ENCODE data around the gene SRP19.
"Not testable (repeated sequence)": the region's sequence is repeated elsewhere in the genome, so short reads cannot be mapped to it uniquely, and the experiment has no call there.

SRP19 gene

DNA sequence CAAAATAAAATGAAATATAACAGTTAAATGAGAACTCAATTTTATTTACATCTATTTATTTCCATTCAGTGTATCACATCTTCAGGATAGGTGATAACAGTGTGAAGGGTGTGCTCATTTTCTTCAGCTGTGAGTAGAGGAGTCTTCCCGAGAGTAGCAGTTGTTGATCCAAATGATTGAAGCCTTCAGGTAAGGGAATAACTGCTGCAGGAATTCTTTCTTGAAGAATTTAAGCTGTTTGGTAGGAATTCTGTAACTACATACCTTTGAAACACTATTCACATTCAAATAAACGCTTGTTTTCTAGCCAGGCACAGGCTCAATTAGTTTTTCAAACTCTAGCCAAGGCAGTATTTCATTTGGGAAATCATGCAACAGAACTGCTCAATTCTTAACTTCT, 15.3 kb downstream of the SRP19 start:
- no peak for FAIRE-seq

DNA sequence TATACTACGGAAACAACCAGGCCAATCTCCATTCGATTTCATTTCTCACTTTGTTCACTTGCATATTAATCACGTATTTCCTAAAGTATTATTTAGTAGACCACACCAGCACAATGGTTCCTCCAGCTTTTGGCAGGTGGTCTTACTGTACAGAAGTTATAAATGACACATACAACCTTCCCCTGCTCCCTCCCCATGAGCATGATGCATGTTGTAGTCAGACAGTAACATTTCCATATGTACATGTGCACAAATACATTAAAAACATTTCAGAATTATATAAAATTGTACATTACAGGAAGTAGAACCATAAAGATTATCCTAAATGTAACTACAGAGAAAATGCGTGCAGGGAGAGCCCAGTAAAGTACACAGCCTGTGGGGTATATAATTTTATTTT, 17.0 kb downstream of the SRP19 start:
- FAIRE-seq = no peak

DNA sequence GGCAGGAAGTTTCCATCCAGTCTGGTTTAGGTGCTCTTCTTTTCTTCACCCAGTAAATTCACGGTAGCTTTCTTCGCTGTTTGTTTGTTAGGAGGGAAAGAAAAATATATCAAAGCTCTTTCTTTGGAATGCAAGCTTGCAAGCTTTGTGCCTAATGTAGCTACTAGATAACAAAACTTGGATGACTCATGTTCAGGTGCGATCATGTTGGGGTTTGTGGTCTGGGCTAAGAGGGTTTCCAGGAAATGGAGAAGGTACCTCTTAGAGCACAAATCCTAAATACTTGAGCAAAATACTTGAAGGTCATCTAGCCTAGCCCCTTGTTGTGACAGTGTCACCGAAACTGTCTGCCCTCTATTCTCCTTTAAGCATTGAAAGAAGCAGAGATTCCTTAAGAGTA, 17.7 kb downstream of the SRP19 start:
- FAIRE-seq = no peak

DNA sequence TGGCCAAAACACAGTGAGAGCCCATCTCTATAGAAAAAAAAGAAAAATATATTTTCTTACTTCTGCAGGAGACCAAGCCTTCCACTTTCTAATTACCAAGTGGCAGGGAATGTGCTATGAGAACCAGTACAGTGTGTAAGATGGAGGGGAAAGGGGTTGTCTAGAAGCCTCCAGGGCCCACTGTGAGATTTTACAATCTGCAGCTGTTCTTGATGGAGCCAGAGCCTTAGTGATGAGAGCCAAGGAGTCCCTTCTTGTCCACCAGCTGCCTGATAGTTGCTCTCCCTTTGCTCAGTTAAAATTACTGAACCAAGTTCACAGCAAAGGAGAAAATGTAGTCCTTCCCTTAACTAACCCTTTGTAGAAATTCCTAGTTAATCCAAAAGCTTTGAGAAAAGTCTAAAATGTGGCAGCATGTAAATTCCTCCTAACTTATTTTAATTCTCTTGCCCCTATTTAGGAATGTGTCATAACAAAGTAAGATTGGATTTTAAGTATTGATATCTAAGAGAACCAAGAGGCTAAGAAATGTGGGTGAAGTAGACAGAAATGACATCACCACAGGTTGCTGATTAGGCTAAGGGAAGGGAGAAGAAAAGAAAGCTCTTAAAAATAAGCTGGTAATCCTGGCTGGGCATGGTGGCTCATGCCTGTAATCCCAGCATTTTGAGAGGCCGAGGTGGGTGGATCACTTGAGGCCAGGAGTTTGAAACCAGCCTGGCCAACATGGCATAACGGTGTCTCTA, 19.3 kb downstream of the SRP19 start:
- FAIRE-seq = no peak

DNA sequence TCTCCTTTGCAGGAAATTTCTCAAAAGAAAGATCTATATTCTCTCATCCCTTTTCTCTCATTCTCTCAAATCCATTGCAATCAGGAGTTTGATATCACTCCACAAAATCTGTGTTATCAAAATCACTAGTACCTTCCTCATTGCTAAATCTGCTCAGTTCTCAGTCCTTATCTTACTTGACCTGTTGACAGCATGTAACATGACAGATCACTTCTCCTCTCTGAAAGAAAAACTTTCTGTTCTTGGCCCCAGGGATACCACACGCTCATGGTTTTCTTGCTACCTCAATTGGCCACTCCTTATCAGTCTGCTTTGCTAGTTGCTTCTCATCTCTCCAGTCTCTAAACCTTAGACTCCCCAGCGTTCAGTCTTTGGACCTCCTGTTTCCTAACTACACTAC, 22.1 kb downstream of the SRP19 start:
- FAIRE-seq = no peak

DNA sequence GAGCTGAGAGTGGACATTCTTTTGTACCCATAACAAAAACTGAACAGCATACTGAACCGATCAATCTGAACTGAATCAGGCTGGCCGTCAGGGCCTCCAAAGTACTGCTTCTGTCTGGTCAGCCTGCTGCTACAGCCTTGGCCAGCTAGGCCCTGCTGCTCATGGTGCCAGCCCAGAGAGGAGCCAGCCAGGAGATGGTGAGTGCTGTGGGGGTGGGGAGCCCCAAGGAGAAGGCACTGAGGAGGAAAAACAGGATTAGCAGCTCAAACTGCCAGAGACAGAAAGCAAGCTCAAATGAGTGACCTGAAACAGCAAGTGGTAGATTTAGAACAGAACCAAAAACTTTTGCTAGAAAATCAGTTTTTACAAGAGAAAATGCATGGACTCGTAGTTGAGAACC, 23.9 kb downstream of the SRP19 start:
- no peak for FAIRE-seq

DNA sequence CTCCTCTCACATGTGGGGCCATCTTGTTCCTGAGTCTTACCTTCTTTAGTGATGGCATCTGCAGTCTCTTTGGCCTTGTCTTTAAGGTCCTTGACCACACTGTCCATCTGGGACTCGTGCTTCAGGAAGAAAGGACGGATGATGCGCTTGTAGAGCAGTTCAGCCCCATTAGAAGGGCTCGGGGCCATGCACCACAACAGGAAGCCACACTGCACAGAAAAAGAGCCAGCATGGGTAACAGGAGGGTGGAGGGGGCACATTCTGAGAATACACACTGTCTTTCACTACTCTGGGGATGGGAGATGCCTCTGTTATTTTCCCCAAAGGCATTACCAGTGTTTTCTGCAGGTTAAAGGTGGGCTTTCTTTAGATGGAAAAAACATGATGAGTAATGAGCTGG, 25.9 kb downstream of the SRP19 start:
- FAIRE-seq = no peak

DNA sequence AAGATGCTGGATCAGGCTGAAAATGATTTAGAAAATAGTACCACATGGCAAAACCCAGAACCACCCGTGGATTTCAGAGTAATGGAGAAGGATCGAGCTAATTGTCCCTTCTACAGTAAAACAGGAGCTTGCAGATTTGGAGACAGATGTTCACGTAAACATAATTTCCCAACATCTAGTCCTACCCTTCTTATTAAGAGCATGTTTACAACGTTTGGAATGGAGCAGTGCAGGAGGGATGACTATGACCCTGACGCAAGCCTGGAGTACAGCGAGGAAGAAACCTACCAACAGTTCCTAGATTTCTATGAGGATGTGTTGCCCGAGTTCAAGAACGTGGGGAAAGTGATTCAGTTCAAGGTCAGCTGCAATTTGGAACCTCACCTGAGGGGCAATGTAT, 31.0 kb downstream of the SRP19 start:
- not testable (repeated sequence) for FAIRE-seq

DNA sequence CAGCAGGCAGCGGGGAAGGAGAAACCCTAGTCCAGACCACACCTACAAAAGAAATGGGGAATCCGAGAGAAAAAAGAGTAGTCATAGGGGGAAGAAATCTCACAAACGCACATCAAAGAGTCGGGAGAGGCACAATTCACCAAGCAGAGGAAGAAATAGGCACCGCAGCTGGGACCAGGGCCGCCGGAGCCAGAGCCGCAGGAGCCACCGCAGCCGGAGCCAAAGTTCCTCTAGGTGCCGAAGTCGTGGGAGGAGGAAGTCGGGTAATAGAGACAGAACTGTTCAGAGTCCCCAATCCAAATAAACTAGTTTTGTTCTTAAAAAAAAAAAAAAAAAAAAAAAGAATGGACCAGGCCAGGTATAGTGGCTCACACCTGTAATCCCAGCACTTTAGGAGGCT, 31.7 kb downstream of the SRP19 start:
- FAIRE-seq = no peak

DNA sequence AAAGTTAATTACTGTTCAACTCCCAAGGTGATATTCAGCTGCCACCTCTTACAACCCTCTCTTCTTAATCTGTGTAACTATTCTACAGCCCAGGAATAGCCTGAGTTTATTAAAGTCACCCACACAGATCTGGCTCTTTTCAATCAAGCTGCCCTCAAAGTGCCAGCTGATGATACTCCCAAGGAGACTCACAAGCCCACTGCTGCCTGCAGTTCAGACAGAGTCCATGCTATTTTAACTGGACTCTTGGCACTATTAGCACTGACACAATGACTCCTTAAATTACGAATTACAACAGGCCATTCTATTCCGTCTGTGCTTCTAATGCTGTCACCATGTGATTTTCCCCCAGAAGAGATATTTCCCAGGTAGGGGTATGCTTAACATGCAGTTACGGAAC, 34.6 kb downstream of the SRP19 start:
- no peak for FAIRE-seq

DNA sequence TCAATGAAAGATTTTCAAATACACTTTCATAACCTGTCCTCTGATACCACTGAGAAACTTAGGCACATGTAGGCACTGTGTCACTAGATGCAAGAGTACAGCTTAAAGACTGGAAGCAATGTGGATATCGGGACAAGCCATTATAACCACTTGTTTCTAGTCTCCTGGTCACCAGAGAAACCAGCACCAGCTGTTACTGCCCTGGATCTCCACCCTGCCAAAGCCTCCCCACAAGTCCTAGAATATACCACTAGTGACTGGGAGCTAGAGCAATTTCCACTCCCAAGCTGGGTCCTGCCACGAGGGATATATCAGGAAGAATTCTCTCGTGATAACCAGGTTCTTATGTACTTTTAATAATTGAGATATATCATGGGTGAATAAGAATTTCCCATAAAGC, 41.5 kb downstream of the SRP19 start:
- no peak for FAIRE-seq

DNA sequence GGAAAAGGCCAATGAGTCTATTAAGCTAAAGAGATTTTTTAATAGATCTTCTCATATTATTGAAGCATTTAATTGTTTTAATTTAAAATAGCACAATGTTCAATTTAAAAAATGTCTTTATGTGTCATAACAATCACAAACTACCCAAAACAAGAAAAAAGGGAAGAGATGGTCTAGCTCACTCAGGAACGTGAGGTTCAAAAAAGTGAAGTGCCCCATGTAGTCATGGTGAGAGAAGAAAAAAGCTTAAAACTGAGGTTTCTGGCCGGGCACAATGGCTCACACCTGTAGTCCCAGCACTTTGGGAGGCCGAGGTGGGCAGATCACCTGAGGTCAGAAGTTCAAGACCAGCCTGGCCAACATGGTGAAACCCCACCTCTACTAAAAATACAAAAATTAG, 43.9 kb downstream of the SRP19 start:
- FAIRE-seq = not testable (repeated sequence)

DNA sequence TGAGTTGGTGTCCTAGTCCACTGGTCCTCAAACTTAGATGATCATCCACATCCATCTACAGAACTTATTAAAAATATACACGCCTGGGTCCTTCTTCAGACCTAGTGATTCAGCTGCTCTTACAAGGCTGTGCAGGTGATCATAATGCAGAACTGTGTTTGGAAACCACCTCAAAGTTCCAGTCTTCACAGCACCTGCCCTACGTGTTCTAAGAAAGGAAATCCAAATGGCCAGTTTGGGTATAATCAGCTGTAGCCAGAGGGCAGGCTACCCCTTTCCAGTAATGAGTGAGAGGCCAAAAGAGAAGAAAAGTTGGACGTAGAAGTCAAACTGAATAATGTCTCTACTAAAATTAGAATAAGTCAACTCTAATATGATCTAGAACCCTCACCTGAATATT, 45.5 kb downstream of the SRP19 start:
- no peak for FAIRE-seq

DNA sequence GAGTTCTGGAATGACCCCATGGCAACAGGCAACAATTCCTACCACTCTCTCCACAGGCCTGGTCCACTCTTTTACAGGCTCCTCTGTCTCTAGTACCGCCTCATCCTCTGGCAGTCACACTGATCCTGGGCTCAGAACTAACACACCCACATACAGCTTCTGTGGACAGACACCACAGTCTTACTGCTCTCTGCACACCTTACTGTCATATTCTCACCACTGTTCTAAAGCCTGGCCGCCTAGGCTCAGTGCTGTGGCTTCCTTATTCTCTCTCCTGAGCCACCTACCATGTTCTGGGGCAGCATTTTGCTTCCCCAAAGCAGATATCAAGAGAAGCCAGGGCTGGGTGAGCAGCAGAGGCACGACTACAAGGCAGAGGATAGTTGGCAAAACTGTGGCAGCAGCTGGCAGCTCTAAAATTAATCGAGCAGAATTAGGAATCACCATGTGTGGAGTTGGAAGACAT, 46.1 kb downstream of the SRP19 start:
- FAIRE-seq = no peak

DNA sequence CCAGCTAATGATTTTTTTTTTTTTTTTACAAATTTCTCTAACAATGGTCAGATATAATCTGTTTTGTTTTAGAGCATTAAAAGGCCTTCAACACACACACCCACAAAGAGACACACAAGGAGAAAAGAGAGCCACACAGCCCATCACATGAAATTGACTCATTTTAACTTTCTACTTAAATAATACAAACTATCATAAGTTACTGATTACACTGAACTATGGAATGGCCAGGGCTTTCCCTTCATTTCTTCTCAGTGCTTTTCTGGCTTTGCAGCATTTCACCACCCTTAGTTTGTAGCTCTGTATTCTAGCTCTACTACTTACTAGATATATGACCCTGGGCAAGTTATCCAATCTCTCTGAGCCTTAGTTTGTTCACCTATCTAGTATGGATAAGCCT, 47.8 kb downstream of the SRP19 start:
- FAIRE-seq = no peak

DNA sequence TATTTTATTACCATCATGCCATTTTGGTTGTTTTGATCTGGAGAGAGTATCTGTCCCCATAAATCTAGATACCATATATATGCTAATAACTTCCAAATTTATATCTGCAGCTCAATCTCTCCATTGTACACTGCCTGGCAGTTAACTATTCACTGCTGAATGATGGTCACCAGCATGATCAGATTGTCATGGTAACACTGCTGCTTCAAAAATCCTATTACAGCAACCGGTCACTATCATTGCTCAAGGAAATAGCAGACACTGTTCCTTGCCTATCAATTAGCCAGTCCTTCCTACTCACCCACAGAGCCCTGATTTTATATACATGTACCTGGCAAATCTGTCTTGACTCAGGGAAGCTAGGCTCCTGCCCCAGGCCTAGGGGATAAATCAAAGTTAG, 49.4 kb downstream of the SRP19 start:
- no peak for FAIRE-seq

DNA sequence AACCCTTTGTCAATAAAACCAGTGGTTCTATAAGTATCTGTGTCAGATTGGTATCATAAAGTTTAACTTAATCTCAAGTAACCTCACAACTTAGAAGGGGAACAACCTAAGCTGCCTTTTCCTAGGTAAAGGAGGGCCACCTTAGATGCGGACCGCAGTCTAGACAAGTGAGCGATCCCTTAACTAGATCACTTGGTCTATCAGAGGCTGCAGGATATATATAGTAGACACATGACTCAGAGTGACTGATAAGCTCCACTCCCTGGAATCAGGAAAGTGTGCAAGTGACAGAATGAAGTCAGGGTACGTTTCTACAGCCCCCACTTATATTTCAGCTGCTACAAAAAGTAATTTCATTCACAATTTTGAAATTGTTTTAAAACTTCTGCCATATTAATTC, 53.5 kb downstream of the SRP19 start:
- FAIRE-seq = no peak

DNA sequence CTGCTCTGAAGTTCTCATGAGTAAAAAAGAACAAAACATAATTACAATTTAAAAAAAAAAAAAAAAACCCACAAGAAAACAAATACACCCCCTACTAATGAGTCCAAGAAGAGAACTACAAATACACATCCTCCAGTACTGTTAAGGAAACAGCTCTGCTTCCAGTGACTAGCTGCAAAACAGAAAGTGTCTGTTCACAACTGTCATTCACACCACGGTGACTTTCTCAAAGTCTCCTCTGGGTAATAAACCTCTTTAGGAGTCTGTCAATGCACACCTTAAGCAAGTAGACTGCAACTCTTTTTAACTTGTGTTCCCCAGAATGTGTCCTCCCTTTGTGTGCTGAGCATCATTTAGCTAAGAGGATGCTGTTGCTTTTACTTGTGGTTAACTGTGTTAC, 54.7 kb downstream of the SRP19 start:
- FAIRE-seq = no peak

DNA sequence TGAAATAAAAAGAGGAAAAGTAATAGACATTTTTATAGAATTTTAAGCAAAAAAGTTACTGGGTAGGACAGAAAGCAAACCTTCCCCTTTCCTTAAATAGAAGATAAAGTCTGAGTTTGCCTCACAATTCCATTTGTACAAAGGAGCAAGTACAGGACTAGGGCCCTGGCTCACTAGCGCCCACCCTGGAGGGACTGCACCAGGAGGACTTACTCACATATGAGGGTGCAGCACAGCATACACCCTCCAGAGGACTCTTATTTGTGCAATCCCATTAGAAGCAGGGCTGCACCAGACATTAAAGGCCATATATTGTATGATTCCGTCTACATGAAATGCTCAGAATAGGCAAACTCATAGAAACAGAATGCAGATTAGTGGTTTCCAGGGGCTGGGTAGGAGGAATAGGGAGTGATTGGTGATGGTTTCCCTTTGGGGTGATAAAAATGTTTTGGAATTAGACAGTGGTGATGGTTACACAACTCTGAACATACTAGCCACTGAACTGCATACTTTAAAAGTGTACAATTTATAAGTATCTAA, 56.4 kb downstream of the SRP19 start:
- no peak for FAIRE-seq

DNA sequence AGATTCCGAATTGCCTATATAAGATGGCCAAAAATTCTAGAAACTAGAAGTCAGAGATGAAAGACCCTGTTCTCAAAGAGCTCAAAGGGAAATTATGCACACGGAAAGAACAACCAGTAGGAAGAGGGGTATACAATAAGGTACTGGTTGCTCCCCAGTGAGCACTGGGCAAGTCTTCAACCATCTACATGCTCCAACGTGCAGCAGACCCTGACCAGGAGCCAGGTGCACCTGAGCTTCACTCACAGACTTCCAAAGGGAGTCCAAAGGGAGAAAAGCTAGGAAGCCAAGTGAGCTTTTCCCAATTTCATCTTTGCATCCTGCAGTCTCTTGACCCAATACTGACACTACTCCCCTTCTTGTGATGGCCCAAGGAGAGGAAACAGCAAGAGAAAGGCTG, 57.0 kb downstream of the SRP19 start:
- no peak for FAIRE-seq

DNA sequence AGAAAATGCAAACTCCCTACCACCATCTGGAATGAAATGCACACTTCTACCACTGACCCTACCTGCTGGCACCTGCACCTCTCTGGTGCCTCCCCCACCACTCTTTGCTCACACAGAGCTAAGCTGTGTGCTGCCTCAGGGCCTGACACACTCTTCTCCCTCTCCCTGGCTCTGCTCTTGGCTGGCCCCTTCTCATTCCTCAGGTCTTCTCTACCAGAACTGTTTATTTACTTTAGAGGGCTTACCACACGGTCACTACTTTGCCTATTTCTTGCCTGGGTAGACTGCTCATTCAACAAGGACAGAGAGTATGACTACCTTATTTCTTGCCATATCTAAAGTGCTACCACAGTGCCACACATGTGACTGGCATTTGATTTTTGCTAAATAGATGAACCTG, 57.6 kb downstream of the SRP19 start:
- no peak for FAIRE-seq
